ENCODE results near the gene ADAM11.
"Not testable (repeated sequence)": the region's sequence is repeated elsewhere in the genome, so short reads cannot be mapped to it uniquely, and the experiment has no call there.

ADAM11 gene

DNA sequence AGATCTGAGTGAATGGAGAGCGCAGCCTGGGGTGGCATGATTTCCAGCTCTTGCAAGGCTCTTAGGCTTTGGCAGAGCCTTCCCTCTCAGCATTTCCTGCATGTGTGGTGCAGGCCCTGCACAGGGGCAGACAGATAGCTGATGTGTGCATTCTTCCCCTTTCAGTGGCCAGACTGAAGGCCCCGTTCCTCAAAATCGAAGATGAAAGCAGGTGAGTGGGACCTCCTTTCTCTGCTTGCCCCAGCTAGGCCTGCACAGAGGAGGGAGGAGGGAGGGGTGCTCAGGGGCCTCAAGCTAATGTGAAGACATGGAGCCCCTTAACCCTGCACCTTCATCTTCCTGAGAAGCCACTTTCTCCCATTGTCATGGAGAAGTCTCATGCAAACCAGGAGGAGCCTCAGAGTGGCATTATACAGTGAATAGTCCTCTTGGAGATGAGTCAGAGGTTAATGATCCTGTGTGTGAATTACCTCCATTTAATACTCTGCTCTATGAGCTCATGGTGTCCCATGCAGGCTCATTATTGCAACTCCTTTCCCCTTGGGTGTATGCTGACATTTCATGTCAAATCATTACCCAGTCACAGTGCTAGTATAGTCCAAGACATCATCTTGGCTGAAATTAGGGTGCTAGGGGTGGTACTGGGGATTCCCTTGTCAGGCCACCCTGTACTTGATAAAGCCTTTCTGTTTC is 20.4 kb upstream of the ADAM11 start:
- in situ Hi-C loops (cut with HindIII; ENCODE audit: low sequenced_read_pairs) = no loop called here
- no peak overlapping the region for H3K4me3 ChIP-seq (ENCODE audit: low read depth, low read length)
- DNase-seq (ENCODE audit: low read depth) = no peak
- TF ChIP-seq, protein P1, sequence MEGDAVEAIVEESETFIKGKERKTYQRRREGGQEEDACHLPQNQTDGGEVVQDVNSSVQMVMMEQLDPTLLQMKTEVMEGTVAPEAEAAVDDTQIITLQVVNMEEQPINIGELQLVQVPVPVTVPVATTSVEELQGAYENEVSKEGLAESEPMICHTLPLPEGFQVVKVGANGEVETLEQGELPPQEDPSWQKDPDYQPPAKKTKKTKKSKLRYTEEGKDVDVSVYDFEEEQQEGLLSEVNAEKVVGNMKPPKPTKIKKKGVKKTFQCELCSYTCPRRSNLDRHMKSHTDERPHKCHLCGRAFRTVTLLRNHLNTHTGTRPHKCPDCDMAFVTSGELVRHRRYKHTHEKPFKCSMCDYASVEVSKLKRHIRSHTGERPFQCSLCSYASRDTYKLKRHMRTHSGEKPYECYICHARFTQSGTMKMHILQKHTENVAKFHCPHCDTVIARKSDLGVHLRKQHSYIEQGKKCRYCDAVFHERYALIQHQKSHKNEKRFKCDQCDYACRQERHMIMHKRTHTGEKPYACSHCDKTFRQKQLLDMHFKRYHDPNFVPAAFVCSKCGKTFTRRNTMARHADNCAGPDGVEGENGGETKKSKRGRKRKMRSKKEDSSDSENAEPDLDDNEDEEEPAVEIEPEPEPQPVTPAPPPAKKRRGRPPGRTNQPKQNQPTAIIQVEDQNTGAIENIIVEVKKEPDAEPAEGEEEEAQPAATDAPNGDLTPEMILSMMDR (IDR thresholded peaks at IDR 0.05; ENCODE audit: low read depth, low read length, missing control alignments) = no peak

DNA sequence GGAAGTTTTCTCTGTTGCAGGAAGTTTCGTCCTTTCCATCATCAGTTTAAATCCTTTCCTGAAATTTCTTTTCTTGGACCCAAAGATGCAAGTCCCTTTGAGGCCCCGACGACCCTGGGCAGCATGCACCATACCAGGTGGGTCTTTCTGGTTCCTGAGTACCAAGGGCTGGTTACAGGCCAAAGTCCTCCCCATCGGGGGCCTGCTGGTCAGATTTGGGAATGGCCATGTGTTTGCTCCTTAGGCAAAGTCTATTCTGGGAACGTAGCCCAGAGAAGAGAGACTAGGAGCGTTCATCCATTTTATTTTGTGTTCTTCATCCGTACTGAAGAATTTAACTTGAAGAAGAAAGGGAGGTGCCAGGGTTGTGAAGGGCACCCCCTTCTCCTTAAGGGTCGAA is 17.5 kb upstream of the ADAM11 start:
- TF ChIP-seq, protein P1 (IDR thresholded peaks at IDR 0.05; ENCODE audit: low read depth, low read length, missing control alignments) = no peak
- in situ Hi-C loops (cut with HindIII; ENCODE audit: low sequenced_read_pairs) = no loop called here
- DNase-seq (ENCODE audit: low read depth) = no peak
- H3K4me3 ChIP-seq (ENCODE audit: low read depth, low read length) = no peak overlapping the region

DNA sequence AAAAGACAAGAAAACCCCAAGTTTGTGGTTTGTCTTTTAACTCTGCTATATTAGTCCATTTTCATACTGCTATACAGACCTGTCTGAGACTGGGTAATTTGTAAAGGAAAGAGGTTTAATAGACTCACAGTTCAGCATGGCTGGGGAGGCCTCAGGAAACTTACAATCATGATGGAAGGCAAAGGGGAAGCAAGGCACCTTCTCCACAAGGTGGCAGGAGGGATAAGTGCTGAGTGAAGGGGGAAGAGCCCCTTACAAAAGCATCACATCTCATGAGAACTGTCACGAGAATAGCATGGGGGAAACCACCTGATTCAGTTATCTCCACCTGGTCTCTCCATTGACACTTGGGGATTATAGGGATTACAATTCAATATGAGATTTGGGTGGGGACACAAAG is 13.5 kb upstream of the ADAM11 start:
- in situ Hi-C loops (cut with HindIII; ENCODE audit: low sequenced_read_pairs) = no loop called here
- no peak for DNase-seq (ENCODE audit: low read depth)
- H3K4me3 ChIP-seq (ENCODE audit: low read depth, low read length) = no peak overlapping the region
- TF ChIP-seq, protein P1 (IDR thresholded peaks at IDR 0.05; ENCODE audit: low read depth, low read length, missing control alignments) = peak; percentile 5

DNA sequence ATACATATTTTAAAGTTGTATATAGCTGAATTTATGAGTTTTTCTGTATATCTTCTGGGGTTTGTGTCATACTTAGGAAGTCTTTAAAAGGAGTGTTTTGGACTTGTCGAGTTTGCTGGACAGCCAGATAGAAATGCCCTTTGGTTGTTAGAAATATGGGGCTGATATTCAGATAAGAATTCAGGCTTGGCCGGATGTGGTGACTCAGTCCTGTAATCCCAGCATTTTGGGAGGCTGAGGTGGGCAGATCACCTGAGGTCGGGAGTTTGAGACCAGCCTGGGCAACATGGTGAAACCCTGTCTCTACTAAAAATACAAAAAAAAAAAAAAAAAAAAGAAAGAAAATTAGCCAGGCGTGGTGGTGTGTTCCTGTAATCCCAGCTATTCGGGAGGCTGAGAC is 13.1 kb upstream of the ADAM11 start:
- DNase-seq (ENCODE audit: low read depth); in situ Hi-C loops (cut with HindIII; ENCODE audit: low sequenced_read_pairs); H3K4me3 ChIP-seq (ENCODE audit: low read depth, low read length): not testable (repeated sequence)

DNA sequence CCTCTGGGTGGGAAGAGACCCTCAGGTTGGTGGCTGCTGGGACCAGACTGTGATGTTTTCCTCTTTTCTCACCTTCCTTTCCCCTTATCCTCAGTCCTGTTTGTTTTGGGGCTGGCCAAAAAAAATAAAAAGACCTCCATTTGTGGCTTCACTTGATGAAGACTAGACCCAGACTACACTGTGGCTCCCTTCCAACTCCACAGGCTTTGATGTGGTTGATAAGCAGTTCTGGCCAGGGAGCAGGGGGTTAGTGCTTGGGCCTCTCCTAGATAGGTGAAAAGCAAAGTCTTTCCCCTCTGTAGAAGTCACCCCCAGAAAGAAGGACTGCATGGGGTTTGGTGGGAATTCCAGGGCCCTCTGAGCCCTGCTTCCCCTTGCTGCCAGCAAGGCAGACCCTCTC is 11.2 kb upstream of the ADAM11 start:
- in situ Hi-C loops (cut with HindIII; ENCODE audit: low sequenced_read_pairs) = no loop called here
- peak; percentile 52 for DNase-seq (ENCODE audit: low read depth)
- TF ChIP-seq, protein P1 (IDR thresholded peaks at IDR 0.05; ENCODE audit: low read depth, low read length, missing control alignments) = no peak
- H3K4me3 ChIP-seq (ENCODE audit: low read depth, low read length) = no peak overlapping the region

DNA sequence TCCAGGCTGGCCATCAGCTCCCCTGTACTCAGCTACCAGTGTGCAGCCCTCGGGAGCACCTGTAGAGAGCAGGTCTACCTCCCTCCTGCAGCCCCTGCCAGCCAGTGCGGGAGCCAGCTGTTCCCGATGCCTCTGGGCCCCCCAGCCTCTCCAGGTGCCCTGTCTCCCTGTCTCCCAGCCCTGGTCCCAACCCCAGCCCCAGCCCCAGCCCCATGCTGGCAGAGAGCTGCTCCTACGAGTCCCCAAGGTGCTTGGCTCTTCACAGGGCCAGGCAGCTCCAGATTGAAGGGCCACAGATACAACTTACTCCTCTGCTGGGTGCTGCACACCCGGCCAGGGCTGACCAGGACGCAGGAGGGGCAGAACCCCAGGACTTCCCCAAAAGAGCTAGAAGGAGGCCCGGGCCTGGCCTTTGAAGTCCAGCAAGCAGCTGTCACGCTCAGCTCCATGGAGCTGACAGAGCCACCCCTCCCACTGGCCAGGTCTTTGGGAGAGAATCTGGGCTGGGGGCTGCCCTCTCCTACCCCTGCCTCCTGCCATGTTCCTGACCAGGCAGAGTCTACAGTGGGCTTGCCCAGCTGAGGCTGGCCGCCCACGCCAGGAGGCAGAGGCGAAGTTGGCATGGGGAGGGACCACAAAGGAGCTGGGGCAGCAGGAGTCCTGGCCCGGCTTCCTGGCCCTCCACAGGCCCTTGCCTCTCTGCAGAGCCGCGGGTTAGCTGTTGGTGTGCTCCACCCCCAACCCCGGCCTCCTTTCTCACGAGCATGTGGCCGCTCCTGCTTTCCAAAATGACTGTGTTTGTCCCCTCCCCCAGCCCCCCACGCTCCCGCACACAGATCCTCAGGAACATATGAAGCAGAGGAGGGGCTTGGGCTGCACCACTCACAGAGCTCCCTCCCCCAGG is 9.5 kb upstream of the ADAM11 start:
- TF ChIP-seq, protein P1 (IDR thresholded peaks at IDR 0.05; ENCODE audit: low read depth, low read length, missing control alignments) = no peak
- DNase-seq (ENCODE audit: low read depth) = no peak
- H3K4me3 ChIP-seq (ENCODE audit: low read depth, low read length) = no peak overlapping the region
- in situ Hi-C loops (cut with HindIII; ENCODE audit: low sequenced_read_pairs) = no loop called here

DNA sequence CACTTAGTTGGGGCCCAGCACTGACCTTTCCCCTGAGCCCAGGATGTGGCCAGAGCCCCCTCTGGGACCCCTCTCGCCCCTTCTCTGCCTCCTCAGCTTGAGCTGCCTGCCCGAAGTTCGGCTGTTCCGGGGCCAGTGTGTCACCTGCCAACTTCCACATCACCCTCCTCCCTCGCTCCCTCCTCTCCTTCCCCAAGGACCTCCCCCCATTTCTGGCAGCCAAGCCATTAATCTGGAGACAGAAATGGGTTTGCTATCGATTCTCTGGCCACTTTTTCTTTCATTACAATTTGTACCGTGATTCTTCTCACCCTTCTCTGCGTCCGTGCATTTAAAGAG is 8.8 kb upstream of the ADAM11 start:
- TF ChIP-seq, protein P1 (IDR thresholded peaks at IDR 0.05; ENCODE audit: low read depth, low read length, missing control alignments) = no peak
- DNase-seq (ENCODE audit: low read depth) = no peak
- H3K4me3 ChIP-seq (ENCODE audit: low read depth, low read length) = no peak overlapping the region
- in situ Hi-C loops (cut with HindIII; ENCODE audit: low sequenced_read_pairs) = loop anchor here (5.0 kb wide), 1 partner anchor 92 kb away; no protein-coding TSS in a partner anchor
